ENCODE measurements around the gene ANKRD37.

DNA sequence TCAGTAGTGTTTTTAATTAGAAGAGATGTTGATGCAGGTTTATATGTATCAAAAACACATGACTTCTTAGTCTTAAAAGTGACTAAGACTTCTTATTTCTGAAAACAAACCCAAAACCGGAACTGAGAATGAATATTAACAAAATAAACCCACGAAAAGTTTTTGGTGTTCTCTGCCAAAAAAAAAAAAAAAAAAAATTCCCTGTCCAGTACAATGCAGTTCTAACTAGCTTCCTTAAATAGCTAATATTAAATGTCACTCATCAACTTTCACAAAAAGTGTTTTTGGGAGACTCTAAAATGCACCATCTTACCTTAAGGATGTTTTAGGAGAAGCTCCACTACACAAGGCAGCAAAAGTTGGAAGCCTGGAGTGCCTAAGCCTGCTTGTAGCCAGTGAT is 2.0 kb downstream of the ANKRD37 start:
- no peak for TF ChIP-seq EZH2 (IDR thresholded peaks at IDR 0.05; ENCODE audit: low read length, missing control alignments)
- TF ChIP-seq, protein P1, sequence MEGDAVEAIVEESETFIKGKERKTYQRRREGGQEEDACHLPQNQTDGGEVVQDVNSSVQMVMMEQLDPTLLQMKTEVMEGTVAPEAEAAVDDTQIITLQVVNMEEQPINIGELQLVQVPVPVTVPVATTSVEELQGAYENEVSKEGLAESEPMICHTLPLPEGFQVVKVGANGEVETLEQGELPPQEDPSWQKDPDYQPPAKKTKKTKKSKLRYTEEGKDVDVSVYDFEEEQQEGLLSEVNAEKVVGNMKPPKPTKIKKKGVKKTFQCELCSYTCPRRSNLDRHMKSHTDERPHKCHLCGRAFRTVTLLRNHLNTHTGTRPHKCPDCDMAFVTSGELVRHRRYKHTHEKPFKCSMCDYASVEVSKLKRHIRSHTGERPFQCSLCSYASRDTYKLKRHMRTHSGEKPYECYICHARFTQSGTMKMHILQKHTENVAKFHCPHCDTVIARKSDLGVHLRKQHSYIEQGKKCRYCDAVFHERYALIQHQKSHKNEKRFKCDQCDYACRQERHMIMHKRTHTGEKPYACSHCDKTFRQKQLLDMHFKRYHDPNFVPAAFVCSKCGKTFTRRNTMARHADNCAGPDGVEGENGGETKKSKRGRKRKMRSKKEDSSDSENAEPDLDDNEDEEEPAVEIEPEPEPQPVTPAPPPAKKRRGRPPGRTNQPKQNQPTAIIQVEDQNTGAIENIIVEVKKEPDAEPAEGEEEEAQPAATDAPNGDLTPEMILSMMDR (conservative IDR thresholded peaks at IDR 0.05 in 1 of 2, IDR thresholded peaks at IDR 0.05 in 1 of 2; ENCODE audit: low read depth in 1 of 2, low read length in 2 of 2) = no peak
